ENCODE results near the gene ST6GALNAC3. TPM values are rescaled to one million over a fixed set of nuclear protein-coding genes. Genes with fewer than 3 reads are reported as not detected.

ST6GALNAC3 gene
- polyA plus RNA-seq, 2 of the 4 experiments (the other 2 are of a cell fraction): 1.1 to 1.2 TPM

- WGBS (ENCODE audit: missing lambda C conversion rate): 14% methylated on average over 2 of the region's 2 CpGs
- H3K9me3 ChIP-seq: no peaks in the 10 kb centered on the region
- H3K4me2 ChIP-seq: no peak overlapping the region
- CTCF ChIA-PET: no interaction called here
- no peak overlapping the region for H3K4me3 ChIP-seq
- no peak for ATAC-seq
- no peak for DNase-seq (ENCODE audit: low read depth in 1 of 2, low spot score in 1 of 2)
- TF ChIP-seq KDM1A (IDR thresholded peaks at IDR 0.05; ENCODE audit: low read depth) (no peak), MYC (IDR thresholded peaks at IDR 0.05; ENCODE audit: borderline replicate concordance, low read length) (no peak), FOSB (CRISPR knock-in tag; IDR thresholded peaks at IDR 0.05) (no peak), HES2 (IDR thresholded peaks at IDR 0.05) (no peak), EP300 (IDR thresholded peaks at IDR 0.05) (no peak), PBX3 (IDR thresholded peaks at IDR 0.05) (no peak), HEYL (CRISPR knock-in tag; IDR thresholded peaks at IDR 0.05) (no peak), PHF8 (IDR thresholded peaks at IDR 0.05; ENCODE audit: borderline replicate concordance, low read depth) (no peak), RAD21 (conservative IDR thresholded peaks at IDR 0.05 in 1 of 2, IDR thresholded peaks at IDR 0.05 in 1 of 2) (no peak), CHD2 (IDR thresholded peaks at IDR 0.05; ENCODE audit: low read length, partially characterized antibody) (no peak), REST (IDR thresholded peaks at IDR 0.05) (no peak), KDM5A (IDR thresholded peaks at IDR 0.05) (no peak), ELK1 (IDR thresholded peaks at IDR 0.05; ENCODE audit: low read depth, low read length) (no peak), EHF (CRISPR knock-in tag; IDR thresholded peaks at IDR 0.05) (no peak), RFX5 (IDR thresholded peaks at IDR 0.05) (no peak), FOSL2 (IDR thresholded peaks at IDR 0.05) (no peak), FOSL2 (CRISPR knock-in tag; IDR thresholded peaks at IDR 0.05) (no peak), RARB (CRISPR knock-in tag; IDR thresholded peaks at IDR 0.05) (no peak), ESRRA (IDR thresholded peaks at IDR 0.05; ENCODE audit: borderline replicate concordance, low read length) (no peak), HOXA7 (CRISPR knock-in tag; IDR thresholded peaks at IDR 0.05) (no peak), HOXB13 (CRISPR knock-in tag; IDR thresholded peaks at IDR 0.05; ENCODE audit: low read depth) (no peak)
- H3K4me1 ChIP-seq: no peaks in the 10 kb centered on the region
- no peak for FAIRE-seq
- no peak overlapping the region for H3K27ac ChIP-seq
- POLR2A ChIA-PET: no interaction called here
Observed at GRCh38 chr1:76260279-76260678, 185.7 kb downstream of the ST6GALNAC3 start.

GRCh38 chr1:76262601-76263000 lies 188.1 kb downstream of the ST6GALNAC3 start:
- ChIA-PET POLR2A (no interaction called here), CTCF (no interaction called here)
- no peaks in the 10 kb centered on the region for H3K9me3 ChIP-seq
- WGBS (ENCODE audit: missing lambda C conversion rate): 30% methylated on average over 5 of the region's 5 CpGs
- TF ChIP-seq MYC (IDR thresholded peaks at IDR 0.05; ENCODE audit: borderline replicate concordance, low read length) (no peak), RAD21 (conservative IDR thresholded peaks at IDR 0.05 in 1 of 2, IDR thresholded peaks at IDR 0.05 in 1 of 2) (no peak), CEBPB (IDR thresholded peaks at IDR 0.05) (no peak), ZC3H11A (IDR thresholded peaks at IDR 0.05) (no peak)
- DNase-seq (ENCODE audit: low read depth in 1 of 2, low spot score in 1 of 2) (no peak), FAIRE-seq (no peak), ATAC-seq (no peak)
- H3K27ac ChIP-seq: no peak overlapping the region
- no peaks in the 10 kb centered on the region for H3K4me1 ChIP-seq
- H3K4me3 ChIP-seq: no peak overlapping the region
- H3K4me2 ChIP-seq: no peak overlapping the region

All from A549 (cell line).